Vagina (tissue), 2 donors: ENCODE measurements around the gene AGBL4.

ENCODE experiments used
- CTCF ChIP-seq, 3 experiments: fragments of 450-650 bp in 2 of 3; fragments of 200-600 bp in 1 of 3; sonication (generic) in 1 of 3; IDR thresholded peaks; one replicate each; pipeline ENCODE4 v1.5.1; 2017 to 2019; ENCODE audit warnings: antibody characterized with exemption in 3 of 3, mild to moderate bottlenecking in 2 of 3, moderate library complexity in 2 of 3
- POLR2A ChIP-seq, 2 donors: fragments of 450-650 bp; IDR thresholded peaks; one replicate each; pipeline ENCODE4 v1.6.1; 2017; ENCODE audit warnings: antibody characterized with exemption in 2 of 2, mild to moderate bottlenecking in 2 of 2, moderate library complexity in 2 of 2

DNA sequence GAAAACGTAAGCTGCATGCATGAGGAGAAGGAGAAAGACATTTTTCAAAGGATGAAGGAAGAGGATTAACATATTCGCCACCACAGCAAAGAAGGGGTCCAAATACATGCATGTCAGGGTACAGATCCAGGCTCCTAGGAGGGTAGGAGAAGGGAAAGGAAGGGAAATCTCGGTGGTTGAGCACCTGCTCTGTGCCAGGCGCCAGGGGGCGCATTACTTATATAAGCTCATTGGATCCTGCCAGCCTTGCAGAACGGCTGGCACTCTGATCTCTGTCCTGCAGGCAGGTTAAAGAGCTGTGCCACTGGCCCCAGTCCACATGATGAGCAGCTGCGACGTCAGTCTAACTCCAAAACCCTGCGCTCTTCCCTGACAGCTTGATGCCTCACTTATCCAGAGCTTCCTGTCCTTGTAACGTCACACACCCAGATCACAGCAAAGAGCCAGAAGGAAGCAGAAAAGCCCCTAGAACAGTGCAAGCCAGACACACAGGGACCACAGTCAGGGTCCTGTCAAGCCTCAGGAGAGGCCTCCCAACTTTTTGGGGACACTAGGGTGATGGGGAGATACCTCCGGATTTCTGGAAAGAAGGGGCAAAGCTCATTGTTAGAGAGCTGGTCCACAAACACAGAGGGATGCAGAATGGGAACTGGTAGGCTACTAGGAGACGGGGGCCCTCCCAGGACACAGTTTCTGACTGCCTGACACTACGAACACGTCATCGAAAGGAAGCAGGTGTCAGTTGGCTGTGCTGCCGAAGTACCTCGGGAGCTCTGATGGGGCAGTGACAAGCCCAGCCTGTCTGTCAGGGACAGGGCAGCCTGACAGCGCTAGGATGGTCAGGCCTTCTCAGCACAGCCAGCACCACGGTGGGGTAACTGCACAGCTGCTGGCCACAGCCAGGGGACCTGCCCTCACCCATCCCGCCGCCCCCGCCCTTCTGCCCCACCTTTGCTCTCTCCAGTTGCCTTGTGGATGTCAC, 1346.2 kb downstream of the AGBL4 start:
- TF ChIP-seq POLR2A (IDR thresholded peaks at IDR 0.05) (no peak), CTCF (IDR thresholded peaks at IDR 0.05) (peak; percentile 26 to 52 (median 48))
